ENCODE data around the gene GLRB. TPM values are rescaled to one million over a fixed set of nuclear protein-coding genes. Genes with fewer than 3 reads are reported as not detected.

The GLRB gene
- total and polyA plus RNA-seq, 10 of the 15 experiments (the other 5 are each of a cell fraction or from before 2014, with no cell fraction given), result 0.04 TPM; not detected in 9

DNA sequence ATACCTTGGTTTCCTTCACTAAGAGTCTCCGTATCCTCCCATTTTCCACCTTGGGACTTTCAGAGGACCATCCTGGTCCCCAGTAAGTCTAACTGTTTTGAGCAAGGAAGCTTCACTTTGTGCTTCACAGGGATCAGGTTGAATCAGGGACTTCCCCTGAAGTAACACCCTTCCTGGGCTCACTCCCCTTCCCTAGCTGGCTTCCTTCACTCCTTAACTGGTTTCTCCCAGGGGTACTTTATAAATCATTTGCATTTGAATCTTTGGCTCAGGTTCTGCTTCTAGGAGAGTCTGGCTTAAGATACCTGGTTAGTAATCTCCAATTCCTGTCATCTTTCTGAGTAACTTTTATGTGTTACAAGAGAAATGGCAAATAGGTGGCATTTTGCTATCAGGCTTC lies 120.1 kb downstream of the GLRB start:
- no peak for DNase-seq (ENCODE audit: low read depth, low spot score)
- FAIRE-seq, result no peak
- no TSS peak for BruUV-seq (replicated peaks)
- no peak overlapping the region for H2AFZ ChIP-seq (ENCODE audit: control insufficient read depth, low read depth, low read length)
- H3K27ac ChIP-seq (ENCODE audit: control insufficient read depth, insufficient read depth), result no peak overlapping the region
- ChIA-PET SMC1A (ENCODE audit: uncharacterized antibody, unreplicated experiment) (no interaction called here), CTCF (no interaction called here), RAD21 (ENCODE audit: unreplicated experiment) (no interaction called here), POLR2A (no interaction called here)
- H3K36me3 ChIP-seq (ENCODE audit: control insufficient read depth in 2 of 2, insufficient read depth in 2 of 2, low read length in 1 of 2), result no peaks in the 10 kb centered on the region
- no peaks in the 10 kb centered on the region for H4K20me1 ChIP-seq (ENCODE audit: control insufficient read depth, insufficient read depth)
- no peak overlapping the region for H3K9ac ChIP-seq (ENCODE audit: control insufficient read depth, insufficient read depth, low read length)
- intact Hi-C loops (cut with micrococcal nuclease; ENCODE audit: unreplicated experiment), result no loop called here
- no peaks in the 10 kb centered on the region for H3K4me1 ChIP-seq (ENCODE audit: control insufficient read depth, insufficient read depth, low read length)
- no peak overlapping the region for H3K4me3 ChIP-seq
- in situ Hi-C loops (cut with MboI), result no loop called here
- no peak for ATAC-seq
- no peaks in the 10 kb centered on the region for H3K79me2 ChIP-seq (ENCODE audit: control insufficient read depth, insufficient read depth, low read length)
- WGBS (ENCODE audit: insufficient coverage, insufficient replicate concordance, low lambda C conversion rate, missing lambda C conversion rate), result 3% methylated on average over 1 of the region's 1 CpG
- no peak for TF ChIP-seq CHD1 (IDR thresholded peaks at IDR 0.05; ENCODE audit: low read depth, low read length)
- TF ChIP-seq CEBPB (IDR thresholded peaks at IDR 0.05; ENCODE audit: borderline replicate concordance in 1 of 2, low read depth in 2 of 2, low read length in 2 of 2), result no peak
- TF ChIP-seq RAD51 (IDR thresholded peaks at IDR 0.05), result no peak
- TF ChIP-seq, protein P1, sequence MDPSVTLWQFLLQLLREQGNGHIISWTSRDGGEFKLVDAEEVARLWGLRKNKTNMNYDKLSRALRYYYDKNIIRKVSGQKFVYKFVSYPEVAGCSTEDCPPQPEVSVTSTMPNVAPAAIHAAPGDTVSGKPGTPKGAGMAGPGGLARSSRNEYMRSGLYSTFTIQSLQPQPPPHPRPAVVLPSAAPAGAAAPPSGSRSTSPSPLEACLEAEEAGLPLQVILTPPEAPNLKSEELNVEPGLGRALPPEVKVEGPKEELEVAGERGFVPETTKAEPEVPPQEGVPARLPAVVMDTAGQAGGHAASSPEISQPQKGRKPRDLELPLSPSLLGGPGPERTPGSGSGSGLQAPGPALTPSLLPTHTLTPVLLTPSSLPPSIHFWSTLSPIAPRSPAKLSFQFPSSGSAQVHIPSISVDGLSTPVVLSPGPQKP (IDR thresholded peaks at IDR 0.05; ENCODE audit: low read depth, low read length), result no peak
- TF ChIP-seq, protein P2, sequence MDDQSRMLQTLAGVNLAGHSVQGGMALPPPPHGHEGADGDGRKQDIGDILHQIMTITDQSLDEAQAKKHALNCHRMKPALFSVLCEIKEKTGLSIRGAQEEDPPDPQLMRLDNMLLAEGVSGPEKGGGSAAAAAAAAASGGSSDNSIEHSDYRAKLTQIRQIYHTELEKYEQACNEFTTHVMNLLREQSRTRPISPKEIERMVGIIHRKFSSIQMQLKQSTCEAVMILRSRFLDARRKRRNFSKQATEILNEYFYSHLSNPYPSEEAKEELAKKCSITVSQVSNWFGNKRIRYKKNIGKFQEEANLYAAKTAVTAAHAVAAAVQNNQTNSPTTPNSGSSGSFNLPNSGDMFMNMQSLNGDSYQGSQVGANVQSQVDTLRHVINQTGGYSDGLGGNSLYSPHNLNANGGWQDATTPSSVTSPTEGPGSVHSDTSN (IDR thresholded peaks at IDR 0.05; ENCODE audit: insufficient replicate concordance, low read depth, low read length), result no peak
- TF ChIP-seq FOXM1 (IDR thresholded peaks at IDR 0.05; ENCODE audit: low read depth, low read length), result no peak
- no peak for TF ChIP-seq YBX1 (IDR thresholded peaks at IDR 0.05)
- TF ChIP-seq, protein P3, sequence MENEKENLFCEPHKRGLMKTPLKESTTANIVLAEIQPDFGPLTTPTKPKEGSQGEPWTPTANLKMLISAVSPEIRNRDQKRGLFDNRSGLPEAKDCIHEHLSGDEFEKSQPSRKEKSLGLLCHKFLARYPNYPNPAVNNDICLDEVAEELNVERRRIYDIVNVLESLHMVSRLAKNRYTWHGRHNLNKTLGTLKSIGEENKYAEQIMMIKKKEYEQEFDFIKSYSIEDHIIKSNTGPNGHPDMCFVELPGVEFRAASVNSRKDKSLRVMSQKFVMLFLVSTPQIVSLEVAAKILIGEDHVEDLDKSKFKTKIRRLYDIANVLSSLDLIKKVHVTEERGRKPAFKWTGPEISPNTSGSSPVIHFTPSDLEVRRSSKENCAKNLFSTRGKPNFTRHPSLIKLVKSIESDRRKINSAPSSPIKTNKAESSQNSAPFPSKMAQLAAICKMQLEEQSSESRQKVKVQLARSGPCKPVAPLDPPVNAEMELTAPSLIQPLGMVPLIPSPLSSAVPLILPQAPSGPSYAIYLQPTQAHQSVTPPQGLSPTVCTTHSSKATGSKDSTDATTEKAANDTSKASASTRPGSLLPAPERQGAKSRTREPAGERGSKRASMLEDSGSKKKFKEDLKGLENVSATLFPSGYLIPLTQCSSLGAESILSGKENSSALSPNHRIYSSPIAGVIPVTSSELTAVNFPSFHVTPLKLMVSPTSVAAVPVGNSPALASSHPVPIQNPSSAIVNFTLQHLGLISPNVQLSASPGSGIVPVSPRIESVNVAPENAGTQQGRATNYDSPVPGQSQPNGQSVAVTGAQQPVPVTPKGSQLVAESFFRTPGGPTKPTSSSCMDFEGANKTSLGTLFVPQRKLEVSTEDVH (IDR thresholded peaks at IDR 0.05; ENCODE audit: low read depth, partially characterized antibody), result no peak
- no peak for TF ChIP-seq ZZZ3 (IDR thresholded peaks at IDR 0.05; ENCODE audit: control insufficient read depth, insufficient read length, low read depth)
- TF ChIP-seq ZSCAN29 (IDR thresholded peaks at IDR 0.05), result no peak
- TF ChIP-seq POU2F2 (IDR thresholded peaks at IDR 0.05; ENCODE audit: borderline replicate concordance, low read depth, low read length), result no peak
- no peak for TF ChIP-seq STAT3 (IDR thresholded peaks at IDR 0.05; ENCODE audit: low read depth, low read length)
- TF ChIP-seq ZNF274 (IDR thresholded peaks at IDR 0.05; ENCODE audit: insufficient read depth, insufficient read length), result no peak
- no peak for TF ChIP-seq STAT1 (conservative IDR thresholded peaks at IDR 0.05)
- no peak for TF ChIP-seq BCL11A (IDR thresholded peaks at IDR 0.05; ENCODE audit: low read depth, low read length)
- no peak for TF ChIP-seq WRNIP1 (IDR thresholded peaks at IDR 0.05; ENCODE audit: borderline replicate concordance, low read depth, low read length)
- H3K27me3 ChIP-seq (replicated peaks in 1 of 2; ENCODE audit: control insufficient read depth in 2 of 2, insufficient read depth in 2 of 2, low read length in 1 of 2), result no peaks in the 10 kb centered on the region
- no peak overlapping the region for H3K4me2 ChIP-seq (ENCODE audit: control insufficient read depth, insufficient read depth)
- H3K9me3 ChIP-seq (replicated peaks; ENCODE audit: control insufficient read depth, insufficient read depth, low read length), result no peaks in the 10 kb centered on the region

Data from GM12878 (cell line).